GM20431 (cell line): Measurements from ENCODE around the gene FAM110A.
"Not testable (repeated sequence)": the region's sequence is repeated elsewhere in the genome, so short reads cannot be mapped to it uniquely, and the experiment has no call there.

Experiments
- in situ Hi-C: fragments of 300-500 bp; cut with MseI, MboI; formaldehyde crosslinking; loops from one replicate; pipeline ENCODE4 v1.15.0; 2020; ENCODE audit warnings: low sequenced_read_pairs; ENCODE audit not compliant: unreplicated experiment

FAM110A gene

DNA sequence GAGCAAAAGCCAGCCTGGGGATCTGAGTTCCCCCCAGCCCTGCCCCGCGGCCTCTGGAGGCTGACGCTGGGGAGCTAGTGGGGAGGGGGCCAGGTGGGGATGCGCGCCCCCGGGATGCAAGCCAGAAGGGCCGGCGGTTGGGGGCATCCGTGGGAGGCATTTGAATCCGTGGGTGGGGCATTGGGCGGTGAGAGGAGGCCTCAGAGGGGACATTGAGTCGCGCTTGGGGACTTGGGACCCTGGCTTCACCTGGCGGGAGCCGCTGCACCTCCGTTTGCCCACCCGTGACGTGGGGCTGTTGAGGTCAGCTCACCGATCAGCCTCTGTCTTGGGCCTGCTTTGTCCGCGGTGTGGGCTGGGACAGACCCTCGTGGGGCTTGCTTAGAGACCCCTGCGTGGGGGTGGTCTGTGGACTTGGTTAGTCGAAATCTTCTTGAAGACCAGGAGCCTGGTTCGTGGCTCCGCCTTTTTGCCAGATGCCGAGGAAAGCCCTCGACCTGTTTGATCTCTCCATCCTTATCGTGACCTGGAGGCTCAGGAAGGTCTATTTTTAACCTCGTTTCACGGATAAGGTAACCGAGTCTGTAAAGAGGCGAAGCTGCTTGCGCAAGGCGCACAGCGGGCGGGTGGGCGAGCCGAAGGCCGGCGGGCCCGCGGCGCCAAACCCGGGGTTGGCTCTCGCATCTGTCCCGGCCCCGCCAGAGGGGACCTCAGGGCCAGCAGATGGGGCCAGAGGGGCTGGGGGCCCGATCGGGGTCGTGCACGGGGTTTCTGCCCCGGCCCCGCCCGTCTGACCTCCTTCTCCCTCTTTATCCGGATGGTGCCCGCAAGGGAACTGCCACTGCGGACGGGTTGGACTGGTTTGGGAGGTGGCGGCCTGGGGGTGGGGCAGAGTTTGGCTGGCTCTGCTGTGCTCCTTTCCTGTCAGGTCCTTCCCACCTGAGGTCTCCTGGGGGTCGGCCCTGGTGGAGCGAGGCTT, 8.3 kb downstream of the FAM110A start:
- in situ Hi-C loops = no loop called here

DNA sequence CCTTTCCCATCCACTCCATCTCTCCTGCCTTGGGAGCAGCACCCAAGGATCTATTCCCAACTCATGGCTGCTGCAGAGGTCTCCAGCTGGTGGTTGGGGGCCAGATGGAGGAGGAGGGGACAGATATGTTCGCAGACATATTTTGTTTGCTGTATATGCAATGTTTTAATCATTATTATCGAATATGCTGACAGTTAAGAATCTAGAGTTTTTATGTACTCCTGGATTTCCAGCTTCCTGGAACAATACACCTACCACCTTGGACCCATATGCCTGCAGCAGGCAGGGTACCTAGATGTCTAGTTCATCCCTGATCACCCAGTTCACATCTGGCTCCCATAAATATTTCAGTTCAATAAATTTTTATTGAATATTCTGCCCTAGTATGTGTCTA, 9.0 kb downstream of the FAM110A start:
- in situ Hi-C loops = no loop called here

DNA sequence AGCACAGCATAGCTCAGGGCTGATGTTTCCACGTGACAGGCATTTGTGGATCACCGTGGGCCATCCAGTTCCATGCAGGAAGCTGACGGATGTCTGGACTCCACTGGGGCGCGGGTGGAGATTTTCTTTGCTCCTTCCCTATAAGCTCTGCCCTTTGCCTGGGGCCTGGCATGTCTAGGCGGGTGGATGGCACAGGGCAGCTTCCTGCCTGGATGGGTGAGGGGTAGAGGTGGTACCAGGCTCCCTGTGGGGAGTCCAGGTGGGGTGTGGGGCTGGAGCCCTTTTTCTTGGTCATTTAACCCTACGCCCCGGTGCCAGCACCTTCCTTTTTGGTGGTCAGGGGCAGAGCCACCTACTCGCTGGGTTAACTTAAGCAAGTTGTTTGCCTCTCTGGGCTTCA, 10.4 kb downstream of the FAM110A start:
- in situ Hi-C loops = no loop called here

DNA sequence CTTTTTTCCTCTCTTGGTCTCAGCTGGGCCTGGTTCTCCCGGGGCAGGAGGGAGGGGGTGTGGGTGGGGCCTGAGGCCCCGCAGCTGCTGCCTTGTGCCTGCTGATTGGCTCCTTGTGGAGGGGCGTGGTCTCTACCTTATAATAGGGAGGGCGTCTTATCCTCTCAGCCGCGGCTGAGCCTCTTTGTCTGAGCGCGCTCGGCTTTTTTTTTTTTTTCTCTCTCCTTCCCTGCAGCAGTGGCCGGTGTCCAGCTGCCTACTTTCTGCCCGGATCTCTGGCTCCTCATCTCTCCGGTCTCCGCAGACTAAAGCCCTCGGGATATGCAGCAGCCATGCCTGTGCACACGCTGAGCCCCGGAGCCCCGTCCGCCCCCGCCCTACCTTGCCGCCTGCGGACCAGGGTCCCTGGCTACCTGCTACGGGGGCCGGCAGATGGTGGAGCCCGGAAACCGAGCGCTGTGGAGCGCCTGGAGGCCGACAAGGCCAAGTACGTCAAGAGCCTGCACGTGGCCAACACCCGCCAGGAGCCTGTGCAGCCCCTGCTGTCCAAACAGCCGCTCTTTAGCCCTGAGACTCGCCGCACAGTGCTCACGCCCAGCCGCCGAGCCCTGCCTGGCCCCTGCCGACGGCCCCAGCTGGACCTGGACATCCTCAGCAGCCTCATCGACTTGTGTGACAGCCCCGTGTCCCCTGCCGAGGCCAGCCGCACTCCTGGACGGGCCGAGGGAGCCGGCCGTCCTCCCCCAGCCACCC, 11.1 kb downstream of the FAM110A start:
- in situ Hi-C loops = no loop called here

DNA sequence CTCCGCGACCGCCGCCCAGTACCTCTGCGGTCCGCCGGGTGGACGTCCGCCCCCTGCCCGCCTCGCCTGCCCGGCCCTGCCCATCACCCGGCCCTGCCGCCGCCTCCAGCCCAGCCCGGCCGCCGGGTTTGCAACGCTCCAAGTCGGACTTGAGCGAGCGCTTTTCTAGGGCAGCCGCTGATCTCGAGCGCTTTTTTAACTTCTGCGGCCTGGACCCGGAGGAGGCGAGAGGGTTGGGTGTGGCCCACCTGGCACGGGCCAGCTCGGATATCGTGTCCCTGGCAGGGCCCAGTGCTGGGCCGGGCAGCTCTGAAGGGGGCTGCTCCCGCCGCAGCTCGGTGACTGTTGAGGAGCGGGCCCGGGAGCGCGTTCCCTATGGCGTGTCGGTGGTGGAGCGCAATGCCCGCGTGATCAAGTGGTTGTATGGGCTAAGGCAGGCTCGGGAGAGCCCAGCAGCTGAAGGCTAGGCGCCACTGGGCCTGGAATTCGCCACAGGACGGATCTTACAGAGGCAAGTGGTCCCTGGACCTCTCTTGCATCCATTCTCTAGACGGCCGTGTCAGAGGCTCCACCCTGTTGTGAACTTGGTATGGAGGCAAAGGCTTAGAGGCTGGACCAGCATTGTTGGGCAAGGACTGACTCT, 11.8 kb downstream of the FAM110A start:
- in situ Hi-C loops = no loop called here

DNA sequence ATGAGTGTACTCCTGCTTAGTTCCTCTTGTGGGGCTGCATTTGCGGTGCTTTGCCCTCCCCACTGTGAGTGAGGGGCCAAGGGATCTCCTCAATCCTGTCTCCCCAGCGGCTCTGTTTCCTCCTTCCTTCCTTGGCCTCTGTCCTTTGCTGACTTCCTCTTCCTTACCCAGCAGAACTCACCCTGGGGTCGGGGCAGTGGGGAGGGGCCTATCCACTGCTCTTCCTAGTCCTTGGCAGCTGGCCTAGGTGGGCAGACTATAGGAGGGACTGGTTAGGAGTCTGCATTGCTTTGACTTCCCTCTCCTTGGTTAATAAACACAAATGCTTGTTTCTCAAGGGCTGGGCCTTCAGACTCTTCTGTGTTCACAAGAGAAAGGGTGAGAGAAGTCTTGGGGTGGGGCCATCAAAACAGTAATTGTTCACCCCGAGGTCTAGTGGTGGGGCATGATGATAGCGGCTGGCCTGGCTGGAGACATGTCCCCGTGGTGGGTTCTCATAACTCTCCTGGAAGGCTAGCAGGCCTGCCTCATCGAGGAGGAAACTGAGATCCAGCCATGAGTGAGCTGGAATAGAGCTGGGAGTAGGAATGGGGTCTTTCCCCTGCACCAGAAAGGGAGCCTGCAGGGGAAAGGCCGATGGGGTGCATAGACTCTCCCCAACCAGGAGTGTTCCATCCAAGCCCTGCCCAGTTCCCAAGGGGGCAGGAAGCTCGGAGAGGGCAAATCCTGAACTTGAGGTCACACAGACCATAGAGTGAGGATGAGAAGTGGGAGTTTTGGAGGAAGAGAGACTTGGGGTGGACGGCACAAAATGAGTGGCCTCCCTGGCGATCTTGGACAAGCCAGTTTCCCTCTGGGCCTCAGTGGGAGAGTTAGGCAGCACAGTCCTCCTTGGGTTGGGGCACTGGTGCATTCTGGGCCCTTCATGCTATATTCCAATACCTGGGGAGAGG, 12.7 kb downstream of the FAM110A start:
- in situ Hi-C loops = no loop called here

DNA sequence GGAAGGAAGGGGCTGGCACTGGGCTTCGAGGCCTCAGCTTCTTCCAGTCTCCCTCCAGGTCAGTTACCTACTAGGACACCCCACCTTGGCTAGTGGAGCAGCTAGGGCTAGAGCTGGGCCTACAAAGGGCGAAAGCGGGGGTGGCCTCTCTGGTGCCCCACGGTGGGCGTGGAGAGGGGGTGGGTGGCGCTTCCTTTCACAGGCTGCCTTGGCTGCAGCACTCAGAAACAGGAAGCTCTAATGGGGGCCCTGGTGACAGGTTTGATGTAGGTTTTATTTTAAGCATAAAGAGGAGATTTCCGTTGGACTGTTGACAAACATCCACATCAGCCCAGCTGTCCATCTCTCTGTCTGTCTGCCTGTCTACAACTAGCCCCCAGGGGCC, 13.4 kb downstream of the FAM110A start:
- in situ Hi-C loops = no loop called here

DNA sequence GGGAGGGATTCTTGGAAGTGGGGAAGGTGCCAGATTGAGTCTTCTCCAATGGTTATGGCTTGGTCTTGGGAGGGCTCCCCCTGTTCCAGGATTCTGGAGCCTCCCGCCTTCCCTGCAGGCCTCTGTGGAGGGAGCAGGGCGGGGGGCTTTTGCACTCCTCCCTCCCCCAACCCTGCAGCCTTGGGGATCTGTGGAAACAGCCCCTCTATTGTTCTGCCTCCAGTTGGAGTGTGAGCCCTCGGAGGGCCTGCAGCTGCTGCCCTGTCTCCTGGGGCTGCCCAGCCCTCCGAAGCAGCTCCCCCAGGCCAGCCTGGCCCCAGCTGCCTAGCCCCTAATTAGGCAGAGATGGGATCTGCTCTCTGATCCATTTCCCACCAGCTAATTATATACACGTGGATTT, 14.7 kb downstream of the FAM110A start:
- in situ Hi-C loops = no loop called here

DNA sequence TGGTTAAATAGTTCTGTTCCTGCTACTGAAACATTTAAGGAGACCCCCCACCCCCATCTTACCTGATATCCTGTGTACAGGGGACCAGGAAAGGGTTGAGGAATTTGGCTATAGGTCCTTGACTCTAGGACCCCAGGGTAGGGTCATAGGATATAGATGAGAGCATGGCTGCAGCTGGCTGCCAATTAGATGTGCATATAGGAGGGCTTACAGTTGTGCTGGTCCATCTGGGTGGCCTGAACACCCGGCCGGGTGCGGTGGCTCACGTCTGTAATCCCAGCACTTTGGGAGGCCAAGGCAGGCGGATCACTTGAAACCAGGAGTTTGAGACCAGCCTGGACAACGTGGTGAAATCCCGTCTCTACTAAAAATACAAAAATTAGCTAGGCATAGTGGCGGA, 15.2 kb downstream of the FAM110A start:
- in situ Hi-C loops = not testable (repeated sequence)

DNA sequence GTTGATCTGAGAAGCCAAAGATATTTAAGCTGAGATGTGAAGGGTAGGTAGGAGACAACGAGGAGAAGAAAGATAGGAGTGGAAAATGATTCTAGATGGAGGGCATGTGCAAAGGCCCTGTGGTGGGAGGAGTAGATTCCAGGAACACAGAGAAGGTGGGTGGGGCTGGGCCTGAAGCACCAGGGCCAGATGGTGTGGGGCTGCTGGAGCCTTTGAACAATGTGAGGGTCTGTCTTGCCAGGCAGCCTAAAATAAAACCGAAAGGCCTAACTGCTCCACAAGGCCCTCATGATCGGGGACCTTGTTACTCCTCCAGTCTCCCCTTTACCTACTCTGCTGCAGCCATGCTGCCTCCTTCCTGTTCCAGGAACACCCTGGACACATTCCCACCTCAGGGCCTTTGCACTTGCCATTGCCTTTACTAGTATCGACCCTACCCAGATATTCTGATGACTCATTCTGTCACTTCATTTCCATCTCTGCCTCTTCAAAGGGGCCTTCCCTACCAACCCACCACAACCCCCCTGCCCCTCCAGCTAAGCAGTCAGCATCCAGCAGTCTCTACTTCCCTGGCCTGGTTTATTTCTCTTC, 20.0 kb downstream of the FAM110A start:
- in situ Hi-C loops = no loop called here

DNA sequence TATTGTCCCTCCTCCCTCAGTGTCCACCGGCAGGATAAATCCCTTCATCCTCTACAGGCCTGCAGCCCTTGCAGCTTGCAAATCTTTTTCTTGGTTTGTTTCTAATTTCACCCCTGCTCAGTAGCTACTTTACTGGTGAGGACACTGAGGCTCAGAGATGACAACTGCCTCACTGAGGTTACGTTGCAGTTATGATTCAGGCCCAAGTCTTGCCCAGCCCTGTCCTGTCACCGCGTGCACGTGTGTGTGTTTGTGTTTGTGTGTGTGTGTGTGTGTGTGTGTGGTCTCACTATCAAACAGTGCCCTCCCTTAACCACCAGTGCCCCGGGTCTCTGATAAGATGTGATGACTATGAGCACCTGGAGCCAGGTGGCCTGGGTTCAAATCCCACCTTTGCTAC, 21.1 kb downstream of the FAM110A start:
- in situ Hi-C loops = no loop called here

DNA sequence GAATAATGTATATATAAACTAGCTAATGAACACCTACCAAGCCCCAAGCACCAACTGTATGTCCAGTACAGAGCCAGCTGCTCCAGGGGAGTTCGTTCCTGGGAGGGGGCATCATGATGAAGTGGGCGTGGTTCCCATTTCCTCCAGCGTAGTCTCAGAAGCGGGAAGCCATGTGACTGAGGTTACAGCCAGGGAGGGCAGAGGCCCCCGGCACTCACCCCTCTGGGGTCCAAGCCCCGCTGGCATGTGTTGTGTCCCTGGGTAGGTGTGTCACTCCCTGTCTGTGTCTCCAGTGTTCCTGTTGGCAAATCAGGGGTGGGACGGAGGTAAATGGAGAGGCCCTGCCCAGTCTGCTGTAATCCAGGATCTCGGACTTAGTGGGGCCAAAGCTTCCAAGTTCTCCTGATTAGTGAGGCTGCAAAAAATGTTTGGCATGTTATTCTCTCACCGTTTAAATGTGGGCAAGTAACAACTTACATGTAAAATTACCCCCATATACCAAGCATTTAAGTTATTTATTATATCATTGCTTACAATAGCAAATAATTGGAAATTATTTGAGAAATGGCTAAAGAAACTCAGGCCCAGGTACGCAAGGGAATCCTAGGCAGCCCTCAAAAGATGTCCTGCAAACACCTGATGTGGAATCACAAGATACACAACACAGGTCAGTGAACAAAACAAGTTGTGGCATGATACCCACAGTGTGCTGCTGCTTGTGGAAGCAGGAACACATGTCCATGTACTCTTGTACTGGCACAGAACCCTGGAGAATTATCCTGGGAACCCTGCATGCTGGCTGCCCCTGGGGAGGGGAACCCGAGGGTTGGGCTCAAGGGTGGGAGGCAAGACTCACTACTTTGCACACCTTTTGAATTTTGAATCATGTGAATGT, 22.2 kb downstream of the FAM110A start:
- in situ Hi-C loops = no loop called here

DNA sequence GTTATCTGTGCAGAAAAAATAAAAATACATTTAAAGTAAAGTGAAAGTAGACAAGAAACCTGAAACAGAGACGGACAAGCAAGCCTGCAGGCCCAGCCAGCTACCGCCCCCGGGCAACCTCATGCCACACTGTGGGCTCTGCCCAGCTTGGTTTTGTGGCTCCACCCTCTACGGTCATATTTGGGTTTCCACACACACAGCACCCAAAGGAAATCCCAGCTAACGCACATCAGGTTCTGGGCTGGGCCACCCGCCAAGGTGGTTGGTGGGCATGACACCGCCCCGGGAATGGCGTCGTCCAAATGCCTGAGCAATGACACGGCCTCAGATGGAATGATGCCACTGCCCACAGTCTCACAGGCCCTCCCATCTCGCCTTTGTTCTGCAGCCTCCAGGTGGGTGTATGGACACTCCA, 22.9 kb downstream of the FAM110A start:
- in situ Hi-C loops = no loop called here

DNA sequence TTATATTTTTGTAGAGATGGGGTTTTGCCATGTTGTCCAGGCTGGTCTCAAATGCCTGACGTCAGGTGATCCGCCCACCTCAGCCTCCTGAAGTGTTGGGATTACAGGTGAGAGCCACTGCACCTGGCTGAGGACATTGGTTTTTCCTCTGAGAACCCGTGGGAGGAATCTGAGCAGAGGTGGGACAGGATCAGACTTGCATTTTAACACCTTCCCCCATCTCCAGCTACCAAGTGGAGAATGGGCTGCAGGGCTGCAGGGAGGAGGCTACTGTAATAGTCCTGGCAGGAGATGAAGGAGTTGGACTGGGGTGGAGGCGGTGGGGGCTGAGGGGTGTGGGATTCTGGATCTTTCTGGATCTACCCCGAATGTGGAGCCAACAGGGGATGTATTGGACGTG, 24.5 kb downstream of the FAM110A start:
- in situ Hi-C loops = no loop called here

DNA sequence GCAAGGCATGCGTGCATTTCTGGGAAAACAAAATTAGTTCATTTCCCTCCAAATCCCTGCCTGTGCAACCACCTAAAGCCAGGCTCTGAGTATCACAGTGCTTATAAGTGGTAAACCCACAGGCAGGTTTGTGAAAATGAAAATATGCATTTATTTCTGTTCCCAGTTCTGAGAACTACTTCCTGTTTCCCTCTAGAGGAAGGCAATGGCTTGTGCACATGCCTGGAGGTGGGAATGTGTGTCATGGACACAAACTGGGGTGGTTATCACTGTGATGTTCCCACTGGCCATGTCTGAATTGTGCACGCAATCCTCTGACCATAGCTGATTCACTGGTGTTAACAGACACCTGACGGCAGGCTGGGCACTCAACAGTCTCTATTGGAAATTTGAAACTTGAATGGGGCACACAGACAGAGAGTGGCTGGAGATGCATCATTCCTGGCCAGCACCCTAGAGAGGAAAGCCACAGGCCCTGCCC, 26.3 kb downstream of the FAM110A start:
- in situ Hi-C loops = no loop called here

DNA sequence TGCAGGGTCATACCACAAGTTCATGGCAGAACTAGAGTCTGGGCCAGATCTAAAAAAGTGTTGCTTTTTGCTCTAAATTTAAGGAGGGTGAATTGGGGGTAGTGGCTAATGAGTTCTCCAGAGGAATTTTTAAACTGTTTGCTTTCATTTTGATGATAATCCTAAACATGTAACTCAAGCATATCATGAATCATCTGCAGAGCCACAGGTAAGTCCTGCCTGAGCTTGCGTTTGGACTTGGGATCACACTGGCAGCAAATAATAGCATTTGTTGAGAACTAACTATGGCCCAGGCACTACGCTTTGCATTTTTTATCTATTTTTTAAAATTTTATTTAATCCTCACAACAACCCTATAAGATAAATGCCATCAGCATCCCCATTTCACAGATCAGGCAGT, 27.4 kb downstream of the FAM110A start:
- in situ Hi-C loops = no loop called here

DNA sequence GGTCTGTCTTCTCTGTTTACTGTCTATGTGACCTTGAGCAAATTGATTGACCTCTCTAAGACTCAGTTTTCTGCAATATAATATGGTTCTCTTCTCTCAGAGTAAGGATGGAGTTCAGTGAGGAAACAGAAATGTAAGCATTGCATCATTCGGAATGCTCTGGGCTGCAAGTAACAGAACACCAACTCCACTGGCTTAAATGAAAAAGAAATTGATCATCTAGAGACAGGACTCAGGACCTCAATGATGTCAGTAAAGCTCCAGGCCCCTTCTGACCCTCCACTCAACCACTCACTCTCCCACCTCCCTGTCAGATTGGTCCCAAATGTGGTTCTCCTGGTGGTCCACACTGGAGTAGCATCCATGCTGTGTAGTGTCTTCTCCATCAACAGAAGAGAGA, 31.9 kb downstream of the FAM110A start:
- in situ Hi-C loops = no loop called here

DNA sequence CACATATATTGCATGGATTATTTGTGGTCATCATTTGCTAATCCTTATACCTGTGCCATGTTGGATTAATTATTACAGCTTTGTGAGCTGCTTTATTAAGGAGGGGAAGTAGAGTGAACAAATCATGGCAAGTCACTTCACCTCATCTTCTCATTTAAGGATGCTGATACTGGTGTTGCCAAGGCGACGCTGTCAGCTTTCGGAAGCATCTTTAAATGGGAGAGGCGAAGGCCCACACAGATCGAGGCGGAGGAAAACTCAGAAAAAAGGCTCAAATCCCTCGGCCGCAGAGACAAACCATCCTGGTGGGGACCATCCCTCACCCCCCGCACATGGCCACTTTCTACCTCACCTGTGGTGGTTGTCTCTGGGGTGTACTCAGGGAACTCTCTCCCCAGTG, 34.8 kb downstream of the FAM110A start:
- in situ Hi-C loops = no loop called here
